Fibroblast of villous mesenchyme (primary cell): Measurements from ENCODE around the gene EHBP1. TPM values are rescaled to one million over a fixed set of nuclear protein-coding genes. Genes with fewer than 3 reads are reported as not detected.
"Not testable (repeated sequence)": the region's sequence is repeated elsewhere in the genome, so short reads cannot be mapped to it uniquely, and the experiment has no call there.

Experiments used
- DNase-seq: peaks from one replicate; pipeline ENCODE4 v3.0.0-alpha.2; 2010; ENCODE audit warnings: low read depth
- H3K4me3 ChIP-seq: 2 replicates; pipeline ENCODE4 v1.5.1; 2011; ENCODE audit warnings: low read depth, mild to moderate bottlenecking, low read length
- CTCF ChIP-seq: IDR thresholded peaks from 2 replicates; pipeline ENCODE4 v1.5.1; 2012; ENCODE audit warnings: low read depth, mild to moderate bottlenecking, low read length; ENCODE audit not compliant: insufficient read depth
- total RNA-seq: library from RNA; depleted of rRNA; stranded (reverse); fragments of >200 nt; gene quantifications from 2 replicates; pipeline ENCODE4 v1.2.3, GENCODE V29; 2012

The EHBP1 gene
- total RNA-seq, 1 donor = 140 TPM

GRCh38 chr2:63007813-63008458 lies 302.4 kb downstream of the EHBP1 start:
- no peak for DNase-seq
- no peak for TF ChIP-seq CTCF
- no peak overlapping the region for H3K4me3 ChIP-seq

- TF ChIP-seq CTCF = no peak
- no peak overlapping the region for H3K4me3 ChIP-seq
- DNase-seq = no peak
Observed at GRCh38 chr2:63008838-63009237, 303.3 kb downstream of the EHBP1 start.

GRCh38 chr2:63009490-63009889 lies 304.0 kb downstream of the EHBP1 start:
- peak; percentile 19 for DNase-seq
- TF ChIP-seq CTCF = no peak
- H3K4me3 ChIP-seq = no peak overlapping the region

- TF ChIP-seq CTCF = no peak
Observed at GRCh38 chr2:63012541-63012940, 307.0 kb downstream of the EHBP1 start.

GRCh38 chr2:63013438-63013837 lies 307.9 kb downstream of the EHBP1 start:
- no peak for TF ChIP-seq CTCF
- DNase-seq = no peak

More at GRCh38 chr2:63012541-63012940, 307.0 kb downstream of the EHBP1 start:
- H3K4me3 ChIP-seq = no peak overlapping the region
- peak; percentile 96 for DNase-seq

GRCh38 chr2:63015389-63015788 lies 309.9 kb downstream of the EHBP1 start:
- DNase-seq = no peak
- no peak for TF ChIP-seq CTCF
- no peak overlapping the region for H3K4me3 ChIP-seq

More at GRCh38 chr2:63013438-63013837, 307.9 kb downstream of the EHBP1 start:
- H3K4me3 ChIP-seq = no peak overlapping the region

- TF ChIP-seq CTCF = no peak
- DNase-seq = no peak
- H3K4me3 ChIP-seq = no peak overlapping the region
Observed at GRCh38 chr2:63018439-63018838, 312.9 kb downstream of the EHBP1 start.

GRCh38 chr2:63019686-63020085 lies 314.2 kb downstream of the EHBP1 start:
- DNase-seq, H3K4me3 ChIP-seq: not testable (repeated sequence)
